Lower leg skin (tissue), 3 donors: ENCODE data around the gene IRAK4.

Experiments used
- CTCF ChIP-seq, 3 donors: fragments of 450-650 bp; IDR thresholded peaks; one replicate each; pipeline ENCODE4 v1.5.1; 2016; ENCODE audit warnings: antibody characterized with exemption in 3 of 3, mild to moderate bottlenecking in 3 of 3, moderate library complexity in 2 of 3
- POLR2A ChIP-seq, 2 donors: fragments of 450-650 bp; IDR thresholded peaks; one replicate each; pipeline ENCODE4 v1.6.1; 2016 to 2017; ENCODE audit warnings: antibody characterized with exemption in 2 of 2, mild to moderate bottlenecking in 1 of 2, moderate library complexity in 1 of 2

GRCh38 chr12:43786899-43787693, 28.3 kb downstream of the IRAK4 start:
- TF ChIP-seq CTCF (IDR thresholded peaks at IDR 0.05), result no peak
- no peak for TF ChIP-seq POLR2A (IDR thresholded peaks at IDR 0.05)
